IPS DF 19.7 (cell line): ENCODE measurements around the gene CDC27.
"Not testable (repeated sequence)": the region's sequence is repeated elsewhere in the genome, so short reads cannot be mapped to it uniquely, and the experiment has no call there.

Experiments used
- DNase-seq: peaks from one replicate; pipeline ENCODE4 v3.0.0-alpha.2; 2013; ENCODE audit warnings: low read depth, low spot score

Gene CDC27

DNA sequence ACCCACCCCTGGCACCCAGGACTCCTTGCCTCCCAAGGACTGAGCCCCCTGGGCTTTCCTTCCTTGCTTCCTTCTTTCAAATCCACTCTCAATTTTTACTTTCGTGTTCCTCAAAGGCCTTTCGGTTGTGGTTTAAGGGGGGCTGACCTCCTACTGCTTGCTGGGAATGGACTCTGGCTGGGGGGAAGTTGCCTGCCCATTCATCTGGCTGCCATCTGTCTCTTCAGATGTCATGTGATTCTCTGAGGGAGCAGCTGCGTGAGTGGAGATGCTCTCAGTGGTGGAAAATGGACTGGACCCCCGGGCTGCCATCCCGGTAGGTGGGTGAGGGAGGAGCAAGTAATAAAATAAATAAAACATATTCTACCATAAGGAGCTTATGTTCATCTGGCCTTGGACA, 116.2 kb downstream of the CDC27 start:
- no peak for DNase-seq

DNA sequence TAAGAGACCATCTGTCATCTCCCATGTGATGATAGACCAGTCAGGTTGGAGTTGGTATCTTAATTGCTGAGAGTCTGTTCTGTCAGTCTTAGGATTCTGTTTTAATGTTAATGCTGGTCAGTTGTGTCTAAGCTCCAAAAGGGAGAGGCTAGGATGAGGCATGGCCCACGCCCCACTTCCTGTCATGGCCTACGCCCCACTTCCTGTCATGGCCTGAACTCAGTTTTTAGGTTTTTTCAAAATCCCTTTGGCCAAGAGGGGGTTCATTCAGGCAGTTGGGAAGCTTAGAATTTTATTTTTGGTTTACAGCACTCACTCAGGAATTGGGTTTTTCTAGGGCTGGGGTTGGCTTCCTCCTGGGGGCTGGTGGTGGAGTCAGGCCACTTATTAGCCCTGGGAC, 117.9 kb downstream of the CDC27 start:
- DNase-seq = not testable (repeated sequence)

GRCh38 chr17:47070266-47070665, 118.8 kb downstream of the CDC27 start:
- DNase-seq = not testable (repeated sequence)
